ENCODE measurements around the gene KHDC3L. TPM values are rescaled to one million over a fixed set of nuclear protein-coding genes. Genes with fewer than 3 reads are reported as not detected.

Gene KHDC3L
- total RNA-seq, 3 donors from 2014 or later: not detected

DNA sequence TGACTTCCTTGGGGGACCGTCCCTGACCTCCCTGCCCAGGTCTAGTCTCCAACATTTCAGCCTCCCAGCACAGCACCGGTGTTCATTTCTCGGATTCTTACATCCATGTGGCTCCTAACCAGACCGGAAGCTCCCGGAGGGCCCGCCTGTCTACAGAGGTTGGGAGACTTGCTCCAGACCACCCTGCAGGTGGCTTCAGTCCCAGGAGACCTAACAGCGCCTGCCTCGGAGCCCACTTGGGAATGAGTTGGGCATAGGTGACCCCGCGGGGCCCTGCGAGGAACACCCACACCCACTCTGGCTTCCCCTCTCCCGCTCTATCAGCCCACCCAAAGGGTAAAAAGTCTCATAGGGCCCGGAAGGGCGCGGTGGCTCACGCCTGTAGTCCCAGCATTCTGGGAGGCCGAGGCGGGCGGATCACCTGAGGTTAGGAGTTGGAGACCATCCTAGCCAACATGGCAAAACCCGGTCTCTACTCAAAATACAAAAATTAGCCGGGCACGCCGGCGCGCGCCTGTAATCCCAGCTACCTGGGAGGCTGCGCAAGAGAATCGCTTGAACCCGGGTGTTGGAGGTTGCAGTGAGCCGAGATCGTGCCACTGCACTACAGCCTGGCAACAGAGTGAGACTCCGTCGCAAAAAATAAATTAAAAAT lies 13.8 kb upstream of the KHDC3L start:
- ATAC-seq (no peak), DNase-seq (no peak)
- Histone ChIP-seq H3K36me3 (ENCODE audit: low read depth) (no peaks in the 10 kb centered on the region), H3K4me3 (no peak overlapping the region), H3K4me1 (ENCODE audit: low read depth) (no peaks in the 10 kb centered on the region), H3K9me3 (no peaks in the 10 kb centered on the region)
- intact Hi-C loops (cut with DNase I, micrococcal nuclease): no loop called here
- TF ChIP-seq, protein P1, sequence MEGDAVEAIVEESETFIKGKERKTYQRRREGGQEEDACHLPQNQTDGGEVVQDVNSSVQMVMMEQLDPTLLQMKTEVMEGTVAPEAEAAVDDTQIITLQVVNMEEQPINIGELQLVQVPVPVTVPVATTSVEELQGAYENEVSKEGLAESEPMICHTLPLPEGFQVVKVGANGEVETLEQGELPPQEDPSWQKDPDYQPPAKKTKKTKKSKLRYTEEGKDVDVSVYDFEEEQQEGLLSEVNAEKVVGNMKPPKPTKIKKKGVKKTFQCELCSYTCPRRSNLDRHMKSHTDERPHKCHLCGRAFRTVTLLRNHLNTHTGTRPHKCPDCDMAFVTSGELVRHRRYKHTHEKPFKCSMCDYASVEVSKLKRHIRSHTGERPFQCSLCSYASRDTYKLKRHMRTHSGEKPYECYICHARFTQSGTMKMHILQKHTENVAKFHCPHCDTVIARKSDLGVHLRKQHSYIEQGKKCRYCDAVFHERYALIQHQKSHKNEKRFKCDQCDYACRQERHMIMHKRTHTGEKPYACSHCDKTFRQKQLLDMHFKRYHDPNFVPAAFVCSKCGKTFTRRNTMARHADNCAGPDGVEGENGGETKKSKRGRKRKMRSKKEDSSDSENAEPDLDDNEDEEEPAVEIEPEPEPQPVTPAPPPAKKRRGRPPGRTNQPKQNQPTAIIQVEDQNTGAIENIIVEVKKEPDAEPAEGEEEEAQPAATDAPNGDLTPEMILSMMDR (IDR thresholded peaks at IDR 0.05): no peak

DNA sequence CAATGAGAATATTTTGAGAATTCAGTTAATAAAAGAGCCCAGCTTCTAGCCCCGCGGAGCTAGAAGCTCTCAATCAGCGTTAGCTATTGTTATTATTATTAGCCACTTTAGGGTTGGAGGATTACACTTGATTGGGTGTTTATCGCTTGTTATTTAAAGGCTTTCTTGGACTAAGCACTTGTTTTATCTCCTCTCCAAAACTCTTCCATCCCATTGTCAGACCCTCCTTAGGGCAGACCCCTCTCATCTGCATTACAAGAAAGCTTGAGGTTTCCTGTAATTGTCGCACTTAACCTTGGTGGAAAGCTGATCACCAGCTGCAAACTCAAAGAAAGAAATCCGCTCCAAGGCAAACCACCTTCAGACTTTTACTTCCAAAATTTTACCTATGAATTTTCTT lies 13.1 kb upstream of the KHDC3L start:
- ATAC-seq (no peak), DNase-seq (no peak)
- Histone ChIP-seq H3K9me3 (no peaks in the 10 kb centered on the region), H3K4me1 (ENCODE audit: low read depth) (no peaks in the 10 kb centered on the region), H3K36me3 (ENCODE audit: low read depth) (no peaks in the 10 kb centered on the region), H3K4me3 (no peak overlapping the region)
- intact Hi-C loops (cut with DNase I, micrococcal nuclease): no loop called here
- TF ChIP-seq, protein P1 (IDR thresholded peaks at IDR 0.05): no peak

GRCh38 chr6:73353636-73354593 lies 8.5 kb upstream of the KHDC3L start, which contains the start of gene DPPA5:
Gene DPPA5 (minus strand): TSS chr6:73354276. CDS start chr6:73354225, 51 bp downstream.
- Histone ChIP-seq H3K36me3 (ENCODE audit: low read depth) (no peaks in the 10 kb centered on the region), H3K4me3 (no peak within 1 kb of the TSS), H3K9me3 (no peaks in the 10 kb centered on the region), H3K4me1 (ENCODE audit: low read depth) (no peaks in the 10 kb centered on the region)
- TF ChIP-seq, protein P1 (IDR thresholded peaks at IDR 0.05): no peak
- intact Hi-C loops (cut with DNase I, micrococcal nuclease): no loop called here
- DNase-seq: no peak
- no peak for ATAC-seq

GRCh38 chr6:73362869-73363536 lies 545 bp downstream of the KHDC3L start:
- TF ChIP-seq, protein P1 (IDR thresholded peaks at IDR 0.05): no peak
- ATAC-seq (no peak), DNase-seq (no peak)
- intact Hi-C loops (cut with DNase I, micrococcal nuclease): no loop called here
- no peaks in the 10 kb centered on the region for H3K4me1 ChIP-seq (ENCODE audit: low read depth)
- no peaks in the 10 kb centered on the region for H3K9me3 ChIP-seq
- no peaks in the 10 kb centered on the region for H3K36me3 ChIP-seq (ENCODE audit: low read depth)
- no peak overlapping the region for H3K4me3 ChIP-seq

GRCh38 chr6:73363537-73363875 lies 1.0 kb downstream of the KHDC3L start:
- ATAC-seq (no peak), DNase-seq (no peak)
- TF ChIP-seq, protein P1 (IDR thresholded peaks at IDR 0.05): no peak
- Histone ChIP-seq H3K9me3 (no peaks in the 10 kb centered on the region), H3K4me1 (ENCODE audit: low read depth) (no peaks in the 10 kb centered on the region), H3K36me3 (ENCODE audit: low read depth) (no peaks in the 10 kb centered on the region), H3K4me3 (no peak overlapping the region)
- intact Hi-C loops (cut with DNase I, micrococcal nuclease): no loop called here
